Stimulated activated CD8-positive, alpha-beta memory T cell treated with anti-CD3 and anti-CD28 coated beads, Interleukin-7, amount 100 ng/mL, for 1 hour (primary cell): ENCODE results near the gene PIEZO2.
"Not testable (repeated sequence)": the region's sequence is repeated elsewhere in the genome, so short reads cannot be mapped to it uniquely, and the experiment has no call there.

ENCODE experiments used
- DNase-seq, 2 donors: peaks; one replicate each; pipeline ENCODE4 v3.0.0-alpha.2; 2020; ENCODE audit warnings: low read depth in 2 of 2

The PIEZO2 gene

GRCh38 chr18:10681581-10682367 lies 467.6 kb downstream of the PIEZO2 start:
- DNase-seq: no peak

GRCh38 chr18:10680271-10680596 lies 469.1 kb downstream of the PIEZO2 start:
- DNase-seq: no peak

DNA sequence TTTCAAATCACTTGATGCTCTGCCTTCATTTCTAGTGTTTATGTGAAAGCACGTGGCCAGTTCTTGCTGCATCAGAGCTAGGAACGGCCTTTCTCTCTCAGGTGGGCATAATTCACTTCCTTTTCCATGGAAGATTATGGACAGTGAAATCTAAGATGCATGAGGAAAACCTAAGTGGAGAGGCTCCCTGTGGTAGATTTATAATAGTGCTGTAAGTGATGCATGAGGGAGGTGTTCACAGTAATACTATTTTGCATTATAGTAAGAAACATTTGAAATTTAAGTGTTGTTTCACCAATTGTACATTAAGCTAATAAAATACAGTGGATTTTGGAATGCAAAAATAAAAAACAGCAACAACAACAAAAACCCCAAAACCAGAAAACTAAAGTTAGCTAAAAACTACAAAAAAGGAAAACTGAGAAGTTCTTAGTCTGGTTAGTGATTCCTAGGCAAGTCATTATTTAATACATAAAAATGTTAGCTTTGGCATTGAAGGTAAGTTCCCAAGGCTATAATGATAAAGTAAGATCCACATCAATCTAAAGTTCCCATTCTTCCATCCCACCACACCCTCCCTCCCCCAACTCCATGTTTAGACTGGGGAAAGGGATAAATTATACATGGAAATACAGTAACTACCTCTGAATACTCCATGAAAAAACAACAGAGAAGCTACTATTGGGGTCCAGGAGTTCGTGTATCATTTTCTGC lies 469.7 kb downstream of the PIEZO2 start:
- no peak for DNase-seq

GRCh38 chr18:10671441-10671840 lies 477.9 kb downstream of the PIEZO2 start:
- no peak for DNase-seq

DNA sequence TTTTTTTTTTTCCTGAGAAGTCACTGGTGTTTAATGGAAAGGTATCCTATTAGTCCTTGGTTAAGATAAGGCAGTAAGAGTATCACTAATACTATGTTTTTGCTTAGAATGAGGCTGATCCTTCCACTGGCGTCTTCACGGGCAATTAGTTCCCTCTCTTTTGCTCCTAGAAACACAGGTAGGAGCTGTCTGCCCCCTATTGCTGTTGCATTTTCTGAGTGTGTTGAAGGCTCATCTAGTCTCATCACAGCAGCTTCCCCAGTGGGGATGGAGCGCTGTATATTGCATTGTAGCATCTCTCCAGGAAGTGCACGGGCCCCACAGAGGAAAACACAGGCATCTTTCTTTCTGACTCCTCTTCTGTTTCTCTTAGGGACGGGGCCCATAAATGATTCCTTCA lies 478.5 kb downstream of the PIEZO2 start:
- no peak for DNase-seq

- no peak for DNase-seq
These were observed 479.8 kb downstream of the PIEZO2 start for GRCh38 chr18:10669441-10670100.

DNA sequence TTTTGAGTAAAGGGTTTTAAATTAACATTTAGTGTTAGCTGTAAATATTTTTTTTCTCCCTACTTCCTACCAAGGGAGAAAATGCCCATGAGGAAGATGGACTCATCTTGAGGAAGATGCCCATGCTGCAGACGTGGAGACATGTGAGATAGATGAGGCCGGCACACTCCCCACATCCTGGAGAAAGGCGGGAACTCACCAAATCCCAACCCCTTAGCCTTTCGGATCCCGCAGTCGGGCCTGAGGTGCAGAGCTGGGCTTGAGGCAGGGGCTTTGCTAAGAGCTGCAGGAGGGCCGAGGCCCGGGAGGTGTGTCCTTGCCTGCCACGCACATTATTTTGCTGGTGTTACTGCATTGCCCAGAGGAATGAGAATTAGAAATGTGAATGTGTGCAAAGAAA lies 485.6 kb downstream of the PIEZO2 start:
- DNase-seq: no peak

GRCh38 chr18:10661317-10661716 lies 488.1 kb downstream of the PIEZO2 start:
- DNase-seq: no peak

DNA sequence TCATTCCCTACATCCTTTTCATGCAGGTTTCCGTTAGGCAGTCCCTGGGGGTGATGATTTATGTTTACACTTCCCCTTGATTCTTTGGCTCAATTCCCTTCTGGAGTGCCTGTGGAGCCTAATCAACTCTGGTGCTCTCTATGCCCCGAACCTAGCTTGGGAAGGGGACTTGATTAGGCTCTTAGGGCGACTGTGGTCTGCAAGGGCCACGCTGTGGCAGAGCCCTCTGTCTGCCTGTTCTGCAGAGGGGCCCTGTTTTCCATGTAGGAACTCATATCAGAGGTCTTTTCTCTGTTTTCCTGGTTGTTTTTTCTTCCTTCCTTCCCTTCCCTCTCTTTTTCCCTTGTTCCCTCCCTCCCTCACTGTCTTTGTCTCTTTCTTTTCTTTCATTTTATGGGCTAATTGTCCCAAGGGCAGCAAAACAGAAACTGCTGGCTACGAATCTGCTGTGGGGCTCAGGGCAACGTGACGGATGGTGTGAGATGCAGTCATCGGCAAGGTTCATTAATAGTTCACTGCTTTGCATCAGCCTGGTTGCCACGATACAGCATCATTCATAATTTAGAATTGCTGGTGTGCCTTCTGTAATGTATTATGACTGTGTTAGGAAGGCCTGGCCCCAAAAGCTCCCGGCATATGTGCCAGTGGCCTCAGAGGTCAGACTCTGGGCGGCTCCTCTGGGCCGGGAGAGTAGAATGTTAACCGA lies 489.0 kb downstream of the PIEZO2 start:
- DNase-seq: no peak

- DNase-seq: no peak
These were observed 489.8 kb downstream of the PIEZO2 start for GRCh38 chr18:10659594-10659993.

DNA sequence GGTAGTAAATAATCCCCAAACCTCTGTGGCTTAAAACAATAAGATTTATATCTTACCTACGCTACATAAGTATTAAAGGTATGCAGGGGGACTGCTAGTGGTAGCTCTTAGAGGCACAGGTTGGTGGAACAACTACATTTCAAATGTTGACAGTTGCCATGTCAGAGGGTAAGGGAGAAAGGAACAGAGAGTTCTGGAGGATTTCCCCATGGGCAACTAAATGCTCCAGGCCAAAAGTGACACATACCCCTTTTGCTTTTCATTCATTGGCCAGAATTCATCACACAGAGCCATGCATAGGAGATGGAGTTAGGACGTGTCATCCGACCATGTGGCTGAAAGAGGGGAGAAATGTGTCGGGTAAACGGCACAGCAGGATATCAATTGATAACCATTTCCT lies 490.4 kb downstream of the PIEZO2 start:
- no peak for DNase-seq

DNA sequence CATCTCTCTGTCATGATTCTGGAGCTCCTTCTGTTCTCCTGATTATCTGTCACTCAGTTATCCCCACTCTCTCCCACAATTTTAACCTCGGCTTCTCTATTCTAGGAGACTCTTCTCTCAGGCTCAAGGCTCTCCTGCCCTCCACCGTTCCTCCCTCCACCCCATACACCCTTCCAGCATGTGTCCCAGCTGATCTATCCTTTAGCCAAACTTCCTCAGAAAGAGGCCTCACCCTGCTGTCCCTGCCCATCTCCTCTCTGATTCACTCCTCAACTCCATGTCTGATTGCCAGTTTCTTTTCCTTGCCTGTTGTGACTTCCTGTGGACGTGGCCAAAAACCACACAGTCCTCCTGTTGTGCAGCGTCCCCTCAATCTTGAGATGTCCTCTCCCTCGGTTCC lies 505.4 kb downstream of the PIEZO2 start:
- DNase-seq: not testable (repeated sequence)

- not testable (repeated sequence) for DNase-seq
These were observed 506.3 kb downstream of the PIEZO2 start for GRCh38 chr18:10642915-10643524.

DNA sequence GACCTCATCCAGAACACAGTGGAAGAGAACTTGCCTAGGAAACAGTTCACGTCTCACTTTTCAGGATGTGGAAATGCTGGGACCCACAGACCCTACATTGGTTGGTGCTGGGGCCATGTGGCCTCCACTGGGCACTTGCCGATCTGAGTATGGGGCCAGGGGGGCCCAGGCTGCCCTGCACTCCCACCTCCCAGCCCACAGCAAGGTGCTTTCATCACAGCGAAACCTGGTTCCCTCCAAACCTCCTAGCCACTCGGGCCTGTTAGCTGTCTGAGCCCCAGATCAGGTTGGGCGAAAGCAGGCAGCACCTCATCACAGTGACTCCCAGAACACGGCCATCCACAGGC lies 510.9 kb downstream of the PIEZO2 start:
- not testable (repeated sequence) for DNase-seq

- DNase-seq: not testable (repeated sequence)
These were observed 511.4 kb downstream of the PIEZO2 start for GRCh38 chr18:10637858-10638538.

- DNase-seq: not testable (repeated sequence)
These were observed 520.3 kb downstream of the PIEZO2 start for GRCh38 chr18:10629076-10629475.

GRCh38 chr18:10626606-10627213 lies 522.7 kb downstream of the PIEZO2 start:
- not testable (repeated sequence) for DNase-seq

- DNase-seq: not testable (repeated sequence)
These were observed 525.8 kb downstream of the PIEZO2 start for GRCh38 chr18:10623606-10624005.

- DNase-seq: not testable (repeated sequence)
These were observed 526.4 kb downstream of the PIEZO2 start for GRCh38 chr18:10622982-10623381.

- DNase-seq: not testable (repeated sequence)
These were observed 528.6 kb downstream of the PIEZO2 start for GRCh38 chr18:10620670-10621329.
